CD4-positive, alpha-beta T cell treated with Interleukin-21 for 1 hour (primary cell): ENCODE results near the gene KRTAP1-5.
"Not testable (repeated sequence)": the region's sequence is repeated elsewhere in the genome, so short reads cannot be mapped to it uniquely, and the experiment has no call there.

Experiments
- DNase-seq: peaks from one replicate; pipeline ENCODE4 v3.0.0-alpha.2; 2020

KRTAP1-5 gene

DNA sequence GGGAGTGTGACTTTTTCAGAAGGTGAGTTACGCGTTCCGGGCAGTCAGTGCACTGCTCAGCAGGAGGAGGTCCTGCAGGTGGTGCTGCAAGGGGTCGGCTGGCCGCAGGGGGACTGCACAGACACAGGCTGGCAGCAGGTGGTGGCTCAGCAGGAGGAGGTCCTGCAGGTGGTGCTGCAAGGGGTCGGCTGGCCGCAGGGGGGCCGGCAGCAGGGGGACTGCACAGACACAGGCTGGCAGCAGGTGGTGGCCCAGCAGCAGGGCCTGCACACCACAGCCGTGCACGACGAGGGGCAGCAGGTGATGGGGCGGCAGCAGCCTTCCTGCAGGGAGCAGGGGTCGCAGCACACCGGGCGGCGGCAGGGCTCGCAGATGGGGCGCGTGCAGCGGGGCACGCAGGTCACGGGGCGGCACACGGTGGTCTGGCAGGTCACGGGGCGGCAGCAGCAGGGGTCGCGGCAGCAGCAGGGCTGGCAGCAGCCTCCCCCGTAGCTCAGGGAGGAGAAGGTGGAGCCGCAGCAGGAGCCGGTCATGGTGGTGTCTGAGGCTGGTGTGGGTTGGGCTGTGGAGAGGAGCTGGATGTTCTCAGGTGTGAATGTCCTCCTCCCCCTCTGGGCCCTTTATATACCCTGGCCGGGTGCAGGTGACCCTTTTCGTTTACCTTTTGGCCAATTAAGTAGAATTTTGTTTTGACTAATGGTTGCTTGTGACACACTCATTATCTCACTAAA lies 19.9 kb upstream of the KRTAP1-5 start, which contains the start of gene KRTAP2-1:
KRTAP2-1 (minus strand) TSS at position 582 of the 731 bp plus-strand sequence; CDS start at position 533, 49 bp downstream.
- DNase-seq = not testable (repeated sequence)

DNA sequence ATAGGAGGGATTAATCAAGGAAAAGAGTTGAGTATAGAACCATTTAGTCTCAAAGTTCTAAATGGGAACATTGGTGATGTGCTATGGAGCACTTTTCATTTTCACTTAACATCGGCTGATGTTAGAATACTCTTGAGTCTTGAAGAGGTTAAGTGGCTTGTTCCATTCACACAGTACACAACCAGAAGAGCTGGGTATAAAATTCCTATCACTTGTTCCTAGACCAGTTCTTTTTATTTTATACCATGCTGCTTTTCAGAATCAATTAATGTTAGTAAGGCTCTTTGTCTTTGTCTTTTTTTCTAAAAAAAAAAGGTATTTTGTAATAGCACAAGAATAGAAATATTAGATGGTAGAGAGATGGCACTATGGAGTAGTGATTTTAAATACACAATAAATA lies 15.9 kb upstream of the KRTAP1-5 start:
- no peak for DNase-seq

DNA sequence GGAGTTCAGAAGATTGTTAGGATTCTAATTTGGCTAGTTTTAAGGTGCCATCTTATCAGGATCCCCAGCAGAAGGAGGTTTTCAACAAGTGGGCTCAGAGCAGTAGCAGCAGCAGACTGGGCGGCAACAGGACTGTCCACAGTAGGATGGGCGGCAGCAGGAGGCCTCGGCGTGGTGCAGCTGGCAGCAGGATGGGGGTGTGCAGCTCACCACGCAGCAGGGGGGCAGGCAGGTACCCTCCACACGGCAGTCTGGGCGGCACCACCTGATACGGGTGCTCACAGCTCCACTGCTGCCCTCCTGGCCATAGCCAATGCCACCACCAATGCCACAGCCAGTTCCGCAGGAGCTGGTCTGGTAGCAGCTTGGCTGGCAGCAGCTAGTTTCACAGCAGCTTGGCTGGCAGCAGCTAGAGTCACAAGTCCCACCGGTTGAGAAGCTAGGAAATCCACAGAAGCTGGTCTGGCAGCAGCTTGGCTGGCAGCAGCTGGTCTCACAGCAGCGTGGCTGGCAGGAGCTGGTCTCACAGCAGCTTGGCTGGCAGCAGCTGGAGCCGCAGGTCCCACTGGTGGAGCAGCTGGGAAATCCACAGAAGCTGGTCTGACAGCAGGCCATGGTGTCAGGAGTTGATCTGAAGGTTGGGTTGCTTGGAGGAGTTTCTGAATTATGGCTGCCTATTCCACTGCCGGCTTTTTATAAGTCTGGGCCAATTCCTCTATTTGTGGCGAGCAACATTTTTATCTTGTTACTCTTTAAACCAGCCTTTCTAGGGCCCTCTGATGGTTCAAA lies 14.0 kb upstream of the KRTAP1-5 start, which contains the start of gene KRTAP1-1:
KRTAP1-1 (minus strand) TSS at position 668 of the 789 bp plus-strand sequence; CDS start at position 615, 53 bp downstream.
- DNase-seq = not testable (repeated sequence)

DNA sequence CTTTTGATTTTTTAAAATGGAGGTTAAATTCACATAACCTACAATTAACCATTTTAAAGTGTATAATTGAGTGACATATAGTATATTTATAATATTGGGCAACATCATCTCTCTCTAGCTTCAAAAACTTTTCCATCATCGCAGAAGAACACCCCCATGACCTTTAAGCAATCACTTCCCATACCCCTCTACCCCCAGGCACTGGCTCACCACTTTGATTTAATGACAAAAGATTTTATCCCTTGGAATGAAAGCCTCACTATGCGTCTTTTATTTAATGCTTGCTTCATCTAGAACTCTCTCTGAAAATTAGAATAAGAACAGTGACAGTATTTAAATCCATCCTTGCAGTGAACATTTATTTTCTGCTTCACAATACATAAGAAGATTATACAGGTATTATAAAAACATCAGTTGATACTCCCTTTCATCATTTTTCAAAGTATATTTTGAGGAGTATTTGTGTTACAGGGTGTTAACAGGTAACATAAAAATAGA lies 10.9 kb upstream of the KRTAP1-5 start:
- no peak for DNase-seq

DNA sequence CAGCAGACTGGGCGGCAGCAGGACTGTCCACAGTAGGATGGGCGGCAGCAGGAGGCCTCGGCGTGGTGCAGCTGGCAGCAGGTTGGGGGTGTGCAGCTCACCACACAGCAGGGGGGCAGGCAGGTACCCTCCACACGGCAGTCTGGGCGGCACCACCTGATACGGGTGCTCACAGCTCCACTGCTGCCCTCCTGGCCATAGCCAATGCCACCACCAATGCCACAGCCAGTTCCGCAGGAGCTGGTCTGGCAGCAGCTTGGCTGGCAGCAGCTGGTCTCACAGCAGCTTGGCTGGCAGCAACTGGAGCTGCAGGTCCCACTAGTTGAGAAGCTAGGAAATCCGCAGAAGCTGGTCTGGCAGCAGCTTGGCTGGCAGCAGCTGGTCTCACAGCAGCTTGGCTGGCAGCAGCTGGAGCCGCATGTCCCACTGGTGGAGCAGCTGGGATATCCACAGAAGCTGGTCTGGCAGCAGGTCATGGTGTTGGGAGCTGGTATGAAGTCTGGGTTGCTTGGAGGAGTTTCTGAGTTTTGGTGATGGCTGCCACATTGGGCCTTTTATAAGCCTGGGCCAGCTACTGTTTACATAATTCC lies 7.4 kb upstream of the KRTAP1-5 start, which contains the start of gene KRTAP1-3:
KRTAP1-3 (minus strand) TSS at position 529 of the 590 bp plus-strand sequence; CDS start at position 476, 53 bp downstream.
- not testable (repeated sequence) for DNase-seq

DNA sequence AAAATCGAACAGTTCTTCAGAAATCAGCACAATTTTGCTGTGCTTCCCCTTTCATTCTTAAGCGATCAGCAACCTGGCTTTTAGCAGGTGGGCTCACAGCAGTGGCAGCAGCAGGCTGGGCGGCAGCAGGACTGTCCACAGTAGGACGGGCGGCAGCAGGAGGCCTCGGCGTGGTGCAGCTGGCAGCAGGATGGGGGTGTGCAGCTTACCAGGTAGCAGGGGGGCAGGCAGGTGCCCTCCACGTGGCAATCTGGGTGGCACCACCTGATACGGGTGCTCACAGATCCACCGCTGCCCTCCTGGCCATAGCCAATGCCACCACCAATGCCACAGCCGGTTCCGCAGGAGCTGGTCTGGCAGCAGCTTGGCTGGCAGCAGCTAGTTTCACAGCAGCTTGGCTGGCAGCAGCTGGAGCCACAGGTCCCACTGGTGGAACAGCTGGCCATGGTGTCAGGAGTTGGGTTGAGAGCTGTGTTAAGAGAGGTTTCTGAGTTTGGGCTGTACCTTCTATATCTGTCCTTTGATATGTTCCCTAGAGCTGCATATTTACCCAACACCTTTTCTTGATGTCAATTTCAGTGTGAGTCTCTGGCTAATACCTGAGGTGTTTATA lies 2.7 kb upstream of the KRTAP1-5 start, which contains the start of gene KRTAP1-4:
KRTAP1-4 (minus strand) TSS at position 563 of the 613 bp plus-strand sequence; CDS start at position 446, 117 bp downstream.
- no peak for DNase-seq

DNA sequence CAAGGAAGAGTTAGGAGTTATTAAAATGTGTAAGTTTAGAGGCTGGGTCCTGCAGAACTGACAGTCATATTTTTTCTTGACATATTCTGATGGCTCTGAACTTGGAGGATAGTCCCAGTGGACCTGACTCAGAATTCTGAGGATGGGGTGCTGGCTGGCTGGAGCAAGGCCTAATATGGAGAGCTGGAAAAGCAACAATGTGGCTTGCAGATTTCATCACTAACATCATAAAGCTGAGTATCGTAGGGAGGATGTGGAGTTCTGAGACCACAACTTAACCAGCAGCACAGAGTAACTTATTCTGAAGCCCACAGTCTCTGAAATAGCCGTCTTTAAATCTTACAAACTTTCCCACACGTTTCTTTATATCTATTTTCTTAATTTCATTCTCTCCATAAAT lies 2.3 kb downstream of the KRTAP1-5 start:
- no peak for DNase-seq

DNA sequence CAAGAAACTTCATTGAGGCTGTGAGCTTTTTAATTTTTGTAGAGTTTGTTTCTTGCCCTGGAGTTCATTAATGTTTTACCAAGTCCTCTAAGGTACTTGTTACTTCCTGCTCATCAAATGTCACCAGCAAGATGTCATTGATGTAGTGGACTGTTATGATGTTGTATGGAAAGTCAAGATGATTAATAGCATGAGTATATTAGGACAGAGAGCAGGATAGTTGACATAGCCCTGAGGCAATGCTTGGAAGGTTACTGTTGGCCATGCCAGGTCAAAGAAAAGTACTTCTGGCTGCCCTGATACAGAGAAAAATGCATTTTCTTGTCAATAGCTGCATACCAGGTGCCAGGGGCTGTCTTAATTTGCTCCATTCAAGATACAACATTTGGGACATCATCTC lies 6.7 kb downstream of the KRTAP1-5 start:
- no peak for DNase-seq

DNA sequence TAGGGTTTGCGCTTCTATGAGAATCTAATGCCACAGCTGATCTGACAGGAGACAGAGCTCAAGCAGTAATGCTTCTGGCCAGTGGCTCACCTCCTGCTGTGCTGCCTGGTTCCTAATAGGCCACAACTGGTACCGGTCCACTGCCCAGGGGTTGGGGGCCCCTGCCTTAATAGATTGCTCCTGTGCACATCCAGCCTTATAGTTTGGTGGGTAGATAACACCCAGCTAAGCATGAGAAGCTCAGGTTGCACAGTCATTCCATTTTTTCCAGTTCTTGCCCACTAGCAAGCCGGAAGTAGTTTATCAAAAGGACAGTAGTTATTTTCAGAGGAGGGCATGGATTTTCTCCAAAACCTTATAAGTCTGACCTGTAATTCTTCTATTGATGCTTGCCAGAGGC lies 7.6 kb downstream of the KRTAP1-5 start:
- no peak for DNase-seq

DNA sequence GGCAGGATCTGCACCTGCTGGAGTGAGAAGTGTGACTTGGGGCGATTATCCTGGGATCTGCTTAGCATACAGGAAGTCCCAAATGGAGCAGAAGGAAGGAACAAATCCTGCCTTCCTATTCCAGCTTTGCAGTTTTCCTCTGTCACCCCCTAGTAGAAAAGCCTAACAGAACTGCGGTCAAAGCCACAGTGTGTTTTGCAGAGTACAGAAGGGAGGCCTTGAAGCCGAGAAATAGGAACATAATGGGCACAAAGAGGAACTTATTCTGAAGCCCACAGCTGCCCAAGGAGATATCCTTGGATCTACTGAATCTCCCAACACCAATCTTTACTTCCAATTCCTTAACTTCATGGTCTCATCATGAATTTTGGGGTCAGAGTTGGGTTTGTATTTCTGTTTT lies 8.5 kb downstream of the KRTAP1-5 start:
- DNase-seq = no peak

DNA sequence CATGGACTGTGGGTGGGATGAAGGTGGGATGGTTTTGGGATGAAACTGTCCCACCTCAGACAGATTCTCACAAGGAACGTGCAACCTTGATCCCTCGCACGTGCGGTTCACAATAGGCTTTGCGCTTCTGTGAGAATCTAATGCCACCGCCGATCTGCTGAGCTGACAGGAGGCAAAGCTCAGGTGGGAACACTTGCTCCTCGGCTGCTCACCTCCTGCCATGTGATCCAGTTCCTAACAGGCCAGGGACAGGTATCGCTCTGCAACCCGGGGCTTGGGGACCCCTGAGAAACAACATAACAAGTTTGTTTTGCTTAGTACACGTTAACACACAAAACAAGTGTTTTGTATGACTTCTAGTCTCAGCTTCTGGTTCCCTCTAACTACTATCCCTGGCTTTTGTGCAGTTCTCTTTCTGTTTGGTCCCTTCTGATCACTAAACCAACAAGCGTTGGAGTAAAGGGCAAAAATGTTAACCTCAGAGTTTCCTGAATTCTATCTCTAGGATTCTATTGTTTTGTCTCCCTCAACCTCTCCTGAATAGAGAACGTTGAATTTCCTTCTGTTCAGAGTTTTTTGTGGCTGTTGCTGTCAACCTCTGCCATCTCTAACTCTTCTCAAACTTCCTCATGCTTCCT lies 10.3 kb downstream of the KRTAP1-5 start:
- no peak for DNase-seq

DNA sequence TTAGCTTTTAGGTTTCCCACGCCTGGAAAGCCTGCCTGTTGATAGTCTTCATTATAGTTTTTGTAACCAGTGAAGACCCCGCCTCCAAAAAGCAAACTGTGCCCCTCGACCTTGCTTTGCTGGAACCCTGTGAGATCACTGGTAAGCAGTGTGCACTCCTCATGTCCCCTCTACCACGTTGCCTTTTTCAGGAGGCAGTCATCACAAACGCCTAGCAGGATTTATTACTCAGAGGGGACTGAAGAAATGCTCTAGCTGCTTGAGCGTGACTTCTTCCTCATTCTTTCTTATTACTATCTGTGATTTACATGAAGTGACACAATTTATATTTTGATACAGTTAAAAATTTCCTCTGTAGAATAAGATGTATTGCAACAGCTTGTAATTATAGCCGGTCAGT lies 11.6 kb downstream of the KRTAP1-5 start:
- no peak for DNase-seq

DNA sequence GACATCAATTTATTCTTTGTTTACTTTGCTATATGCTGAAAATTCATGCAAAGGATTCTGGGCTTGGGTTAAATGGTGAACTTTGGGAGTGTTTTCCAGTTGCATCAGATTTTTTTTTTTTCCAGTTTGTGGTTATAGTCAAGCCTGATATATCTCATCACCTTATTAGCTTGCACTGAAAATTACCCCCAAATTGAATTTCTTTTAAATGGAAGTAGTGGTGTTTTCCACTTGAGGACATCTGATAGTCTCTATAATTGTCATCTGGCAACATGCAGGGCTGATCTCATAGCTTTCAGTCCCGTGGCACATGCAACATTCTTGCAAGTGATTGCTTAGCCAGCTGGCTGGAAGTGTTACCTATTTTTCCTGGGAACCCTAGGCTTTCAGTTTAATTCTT lies 13.4 kb downstream of the KRTAP1-5 start:
- no peak for DNase-seq

DNA sequence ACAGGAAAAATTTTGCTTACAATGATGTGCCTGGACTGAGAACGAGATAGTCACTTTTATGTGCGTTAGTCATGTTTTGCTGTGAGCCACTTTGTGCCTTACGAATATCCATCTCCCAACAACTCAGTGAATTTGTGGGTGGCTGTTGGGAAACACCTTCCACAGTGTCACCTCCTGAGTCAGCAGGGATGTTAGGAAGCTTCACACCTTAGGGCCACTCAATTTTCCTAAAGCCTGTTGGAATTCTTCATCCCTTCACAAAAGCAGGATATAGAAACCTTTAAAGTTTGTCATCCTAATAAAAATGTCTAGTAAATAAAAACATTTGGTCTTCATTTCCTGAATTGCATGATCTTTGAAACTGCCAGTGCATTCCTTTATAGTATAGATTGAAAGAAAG lies 13.8 kb downstream of the KRTAP1-5 start:
- no peak for DNase-seq

DNA sequence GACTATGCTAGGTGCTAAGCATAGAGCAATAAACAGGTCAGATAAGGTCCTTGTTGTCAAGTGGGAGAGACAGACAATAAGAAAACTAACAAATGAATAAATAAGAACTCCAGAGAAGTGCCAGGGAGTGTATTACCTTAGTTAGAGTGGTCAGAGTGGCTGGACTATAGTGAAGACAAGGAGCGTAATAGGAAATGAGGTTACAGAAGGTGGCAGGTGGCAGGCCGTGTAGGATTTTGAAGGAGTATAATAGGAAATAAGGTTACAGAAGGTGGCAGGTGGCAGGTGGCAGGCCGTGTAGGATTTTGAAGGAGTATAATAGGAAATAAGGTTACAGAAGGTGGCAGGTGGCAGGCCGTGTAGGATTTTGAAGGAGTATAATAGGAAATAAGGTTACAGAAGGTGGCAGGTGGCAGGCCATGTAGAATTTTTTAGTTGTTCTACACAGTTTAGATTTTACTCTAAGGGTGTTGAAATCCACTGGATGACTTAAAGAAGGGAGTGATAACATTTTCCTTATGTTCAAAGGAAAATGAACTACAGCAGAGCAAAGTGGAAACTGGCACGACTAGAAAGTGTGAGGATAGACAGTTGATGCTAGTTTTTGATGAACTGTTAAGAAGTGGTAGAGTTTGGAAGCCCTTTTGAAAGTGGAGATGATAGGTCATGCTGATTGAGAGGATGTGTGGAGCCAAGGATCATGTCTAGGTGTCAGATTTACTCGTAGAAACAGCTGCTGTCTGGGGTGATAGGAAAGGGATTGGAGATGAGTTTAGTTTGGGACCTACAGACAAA lies 14.5 kb downstream of the KRTAP1-5 start:
- DNase-seq = no peak

DNA sequence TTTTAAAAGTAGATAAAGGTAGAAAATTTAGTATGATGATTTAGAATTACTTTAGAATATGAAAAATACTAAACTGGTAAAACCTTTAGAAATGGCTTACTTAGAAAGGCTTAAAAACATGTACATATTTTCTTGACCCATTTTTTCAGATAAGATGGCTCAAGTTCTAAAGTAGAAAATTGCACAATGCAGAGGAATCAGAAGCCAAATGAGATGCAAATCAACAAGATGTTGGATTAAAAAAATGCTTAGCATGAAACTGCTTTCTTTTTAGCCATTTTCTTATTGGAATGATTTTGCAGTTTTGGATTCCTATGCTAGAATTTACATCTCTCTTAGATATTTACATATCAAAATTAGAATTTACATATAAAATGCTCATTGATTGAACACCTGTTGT lies 16.6 kb downstream of the KRTAP1-5 start:
- DNase-seq = no peak

DNA sequence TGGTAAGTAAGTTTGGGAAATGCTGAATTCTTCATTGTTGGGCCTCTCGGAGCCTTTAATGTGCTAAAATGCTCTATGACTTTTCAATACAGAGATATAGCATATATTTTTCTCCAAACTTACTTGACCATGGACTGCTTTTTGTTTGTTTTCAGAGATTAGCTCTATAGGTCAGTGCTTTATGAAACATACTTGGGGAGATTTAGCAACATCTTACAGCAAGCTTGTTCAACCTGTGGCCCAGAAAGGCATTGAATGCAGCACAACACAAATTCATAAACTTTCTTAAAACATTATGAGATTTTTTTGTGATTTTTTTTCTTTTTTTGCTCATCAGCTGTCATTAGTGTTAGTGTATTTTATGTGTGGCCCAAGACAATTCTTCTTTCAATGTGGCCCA lies 17.1 kb downstream of the KRTAP1-5 start:
- no peak for DNase-seq

DNA sequence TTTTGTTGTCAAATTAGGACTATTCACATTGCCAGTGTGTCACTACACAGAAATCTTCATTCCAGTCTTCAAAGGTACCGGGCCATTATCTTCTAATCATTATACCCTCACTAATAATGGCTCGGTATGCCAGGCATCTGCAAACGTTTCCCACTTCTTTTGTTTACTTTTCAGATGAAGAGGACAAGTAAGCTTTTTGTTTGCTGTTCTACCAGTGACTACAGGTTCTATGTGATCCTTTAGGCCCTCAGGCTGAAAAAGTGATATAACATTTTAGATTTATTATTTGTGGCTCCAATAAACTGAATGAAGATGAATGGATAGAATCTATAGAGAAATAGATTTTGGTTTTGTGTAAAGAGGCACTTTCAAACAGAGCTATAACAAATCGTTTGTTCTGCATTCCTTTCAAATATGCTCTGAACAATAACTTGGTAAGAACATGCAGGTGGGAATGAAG lies 17.7 kb downstream of the KRTAP1-5 start:
- no peak for DNase-seq

DNA sequence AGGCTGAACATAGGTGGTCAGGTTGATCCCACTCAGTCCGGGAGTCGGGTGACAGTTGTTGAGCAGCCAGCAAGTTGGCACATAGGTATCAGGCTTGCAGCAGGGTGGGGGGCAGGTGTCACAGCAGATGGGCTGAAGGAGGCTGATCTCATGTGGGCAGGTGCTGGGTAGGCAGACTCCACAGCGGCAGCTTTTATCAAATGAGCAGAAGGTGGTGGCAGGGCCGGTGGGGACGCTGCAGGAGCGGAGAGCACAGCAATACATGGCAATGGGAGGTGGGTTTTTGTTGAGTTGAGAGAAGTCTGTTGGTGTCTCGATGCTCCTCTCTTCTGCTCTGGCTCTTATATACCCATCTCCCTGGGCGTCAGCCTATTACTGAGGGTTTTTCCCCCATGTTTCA lies 18.2 kb downstream of the KRTAP1-5 start, which contains the start of gene KRTAP3-1:
KRTAP3-1 (minus strand) TSS at position 318 of the 400 bp plus-strand sequence; CDS start at position 264, 54 bp downstream.
- no peak for DNase-seq

DNA sequence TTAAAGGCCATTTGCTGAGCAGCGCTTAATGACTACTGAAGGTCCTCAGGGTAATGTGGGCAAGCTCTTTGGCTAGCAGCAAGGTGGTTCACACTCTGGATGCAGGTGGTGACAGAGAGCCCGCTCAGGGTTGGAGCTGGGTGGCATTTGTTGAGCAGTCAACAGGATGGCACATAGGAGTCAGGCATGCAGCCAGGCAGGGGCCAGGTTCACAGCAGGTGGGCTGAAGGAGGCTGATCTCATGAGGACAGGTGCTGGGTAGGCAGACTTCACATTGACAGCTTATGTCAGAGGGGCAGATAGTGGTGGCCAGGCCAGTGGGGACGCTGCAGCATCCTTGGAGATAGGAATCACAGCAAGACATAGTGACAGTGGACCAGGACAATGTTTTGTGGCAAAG lies 22.6 kb downstream of the KRTAP1-5 start:
- DNase-seq = no peak

DNA sequence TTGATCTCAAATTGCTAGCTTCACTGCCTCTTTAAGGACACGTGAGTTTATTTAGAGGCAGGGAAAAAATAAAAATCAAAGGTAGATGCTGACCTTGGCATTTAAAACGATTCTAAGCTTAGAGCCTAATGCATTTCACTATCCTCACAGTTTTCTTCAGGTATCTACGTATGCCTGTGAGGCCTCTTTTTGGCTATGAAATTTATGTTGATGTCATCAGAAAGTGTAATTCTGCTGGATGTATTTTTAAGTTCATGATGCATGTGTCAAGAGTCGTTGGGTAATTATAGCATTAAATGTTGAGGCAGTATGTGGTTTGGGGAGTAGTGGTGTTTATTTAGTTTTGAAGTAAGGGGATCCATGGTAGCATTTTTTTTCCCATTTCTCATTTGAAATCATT lies 23.1 kb downstream of the KRTAP1-5 start:
- DNase-seq = no peak
